ENCODE measurements around the gene SERPINB13.
"Not testable (repeated sequence)": the region's sequence is repeated elsewhere in the genome, so short reads cannot be mapped to it uniquely, and the experiment has no call there.

The SERPINB13 gene

GRCh38 chr18:63590966-63591695 is 4.0 kb downstream of the SERPINB13 start:
- no peak for DNase-seq

GRCh38 chr18:63591725-63592124 is 4.6 kb downstream of the SERPINB13 start:
- no peak for DNase-seq

DNA sequence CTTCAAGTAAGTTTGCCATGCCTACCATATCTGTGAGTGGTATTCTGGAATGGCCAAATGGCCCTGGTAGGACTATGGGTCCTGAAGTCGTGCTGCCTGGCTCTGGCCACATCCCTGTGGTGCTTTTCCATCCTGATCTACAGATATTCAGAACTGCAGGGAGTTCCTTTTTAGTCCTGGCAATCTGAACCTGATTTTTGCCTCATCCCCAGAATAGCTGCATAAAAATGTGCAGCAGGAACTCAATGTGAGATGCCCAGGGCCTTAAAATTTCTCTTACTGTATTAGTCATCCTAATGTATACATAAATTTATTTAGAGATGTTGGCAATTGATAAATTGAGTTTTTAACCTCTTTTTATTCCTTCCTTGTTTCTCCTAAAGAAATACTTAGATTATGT is 5.3 kb downstream of the SERPINB13 start:
- DNase-seq: no peak

GRCh38 chr18:63596964-63597363 is 9.8 kb downstream of the SERPINB13 start:
- DNase-seq: no peak

DNA sequence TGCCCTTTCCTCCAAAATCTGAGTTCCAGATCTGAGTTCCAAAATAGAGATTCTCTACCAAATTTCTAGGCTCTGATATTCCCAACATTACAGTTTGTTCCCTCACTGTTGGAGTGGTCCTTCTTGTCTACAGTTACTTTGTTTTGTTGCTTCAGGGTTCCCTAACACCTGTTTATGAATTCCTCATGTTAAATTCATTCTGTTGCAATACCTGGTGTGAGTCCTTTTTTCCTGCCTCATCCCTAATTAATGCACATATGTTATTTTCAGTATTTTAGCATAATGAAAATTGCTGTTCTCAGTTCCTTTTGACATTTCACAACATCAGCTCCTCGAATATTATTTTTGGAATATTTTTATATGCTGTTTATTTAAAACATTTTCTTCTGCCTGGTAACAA is 16.2 kb downstream of the SERPINB13 start:
- DNase-seq: no peak

DNA sequence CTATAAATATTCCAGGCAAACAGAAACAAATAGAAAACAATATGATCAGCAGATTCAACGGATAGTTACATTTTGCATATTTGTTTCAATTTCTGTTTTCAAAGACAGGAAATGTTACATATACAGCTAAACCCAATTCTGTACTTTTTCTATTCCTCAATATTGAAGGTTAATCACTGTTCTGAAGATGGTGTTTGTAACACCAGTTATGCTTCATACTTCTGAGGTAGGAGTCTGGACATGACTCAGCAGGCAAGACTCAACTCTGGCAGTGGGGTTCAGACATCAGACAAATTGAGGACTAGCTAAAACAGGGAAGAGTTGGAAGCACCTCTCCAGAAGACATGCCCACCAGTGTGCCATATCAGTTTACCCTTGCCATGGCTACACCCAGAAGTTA is 16.6 kb downstream of the SERPINB13 start:
- DNase-seq: no peak

GRCh38 chr18:63604791-63605567 is 17.8 kb downstream of the SERPINB13 start:
- no peak for DNase-seq

GRCh38 chr18:63606526-63606925 is 19.4 kb downstream of the SERPINB13 start:
- no peak for DNase-seq

- DNase-seq: no peak
These were observed 26.3 kb downstream of the SERPINB13 start for GRCh38 chr18:63613420-63613819.

DNA sequence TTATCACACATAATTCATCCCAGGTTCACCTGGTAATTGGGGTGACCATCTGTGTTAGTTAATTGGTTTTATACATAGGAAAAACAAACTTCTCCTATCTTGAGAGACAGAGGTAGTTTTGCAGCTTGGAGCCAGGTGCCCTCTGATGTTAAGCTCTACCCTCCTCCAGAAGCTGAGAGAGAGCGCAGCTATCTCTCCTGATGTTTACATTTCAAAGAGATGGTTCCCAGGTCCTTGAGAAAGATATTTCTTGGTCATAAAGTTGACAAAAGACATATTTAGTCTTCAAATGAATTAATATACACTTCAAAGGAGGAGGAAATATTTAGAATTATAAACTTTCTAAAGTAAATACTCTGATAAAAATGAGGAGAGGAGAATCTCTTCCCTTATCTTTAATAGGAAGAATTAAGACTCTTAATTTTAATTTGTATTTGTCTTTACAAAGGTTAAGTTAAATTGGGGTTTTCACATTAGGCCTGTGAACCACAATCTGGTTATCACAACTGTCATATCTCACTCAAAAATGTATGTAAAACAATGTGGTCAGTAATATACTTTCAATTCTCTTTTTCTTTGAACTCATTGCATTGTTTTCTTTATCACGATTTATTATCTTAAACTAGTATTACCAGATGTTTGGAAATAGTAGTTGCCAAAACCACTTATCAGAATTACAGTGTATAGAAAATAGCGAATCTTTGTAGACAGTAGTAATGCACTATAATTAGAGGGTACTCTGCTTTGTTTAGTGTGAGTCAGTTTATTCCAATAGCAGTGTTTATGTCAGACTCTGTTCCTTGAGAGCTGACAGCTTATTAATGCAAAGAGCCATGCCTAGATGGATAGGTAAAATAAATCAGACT is 30.1 kb downstream of the SERPINB13 start:
- no peak for DNase-seq

GRCh38 chr18:63617915-63618234 is 30.7 kb downstream of the SERPINB13 start:
- no peak for DNase-seq

DNA sequence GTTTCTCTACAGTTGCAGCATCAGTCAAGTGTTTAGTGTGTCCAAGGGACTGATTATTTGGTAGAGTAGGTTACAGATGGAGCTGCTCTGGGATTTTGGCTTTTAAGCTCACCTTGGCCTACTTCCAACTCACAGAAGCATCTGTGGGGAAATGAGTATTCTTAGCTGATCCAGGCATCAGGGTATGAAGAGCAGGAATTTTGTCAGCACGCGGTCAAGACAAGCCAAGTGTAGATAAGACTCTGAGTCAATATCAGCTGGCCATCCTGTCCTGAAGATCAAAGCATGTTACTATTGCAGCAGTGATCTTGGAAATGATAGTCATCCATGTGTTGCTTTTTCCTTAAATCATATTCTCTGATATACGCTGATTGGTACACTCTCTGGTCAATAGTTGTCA is 32.5 kb downstream of the SERPINB13 start:
- DNase-seq: no peak

DNA sequence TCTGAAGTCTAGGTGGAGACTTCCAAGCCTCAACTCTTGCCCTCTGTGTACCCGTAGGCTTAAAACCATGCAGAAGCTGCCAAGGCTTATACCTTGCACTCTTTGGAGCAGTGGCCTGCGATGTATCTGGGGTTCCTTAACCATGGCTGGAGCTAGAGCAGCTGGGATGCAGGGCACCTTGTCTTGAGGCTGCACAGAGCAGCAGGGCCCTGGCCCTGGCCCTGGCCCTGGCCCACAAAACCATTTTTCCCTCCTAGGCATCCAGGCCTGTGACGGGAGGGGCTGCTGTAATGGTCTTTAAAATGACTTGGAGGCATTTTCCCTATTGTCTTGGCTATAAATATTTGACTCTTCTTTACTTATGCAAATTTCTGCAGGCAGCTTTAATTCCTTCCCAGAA is 37.7 kb downstream of the SERPINB13 start:
- DNase-seq: no peak

DNA sequence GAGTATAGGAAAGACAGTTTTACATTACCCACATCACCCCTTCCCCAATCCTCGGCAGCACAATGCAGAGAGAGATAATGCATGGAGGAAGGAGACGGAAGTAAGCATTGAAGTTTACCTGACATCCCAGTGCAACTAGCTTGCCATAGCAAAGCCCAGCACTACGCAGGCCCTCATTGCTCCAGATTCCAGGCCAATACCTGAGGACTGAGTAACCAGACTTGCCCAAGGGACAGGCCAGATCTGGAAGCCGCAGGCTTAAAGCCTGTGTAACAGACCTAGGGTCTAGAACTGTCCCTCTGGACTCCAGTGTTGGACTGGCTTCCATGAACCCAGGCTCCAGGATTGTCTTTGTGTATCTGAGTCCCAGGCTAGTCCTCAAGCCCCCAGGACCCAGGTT is 39.3 kb downstream of the SERPINB13 start:
- DNase-seq: no peak

DNA sequence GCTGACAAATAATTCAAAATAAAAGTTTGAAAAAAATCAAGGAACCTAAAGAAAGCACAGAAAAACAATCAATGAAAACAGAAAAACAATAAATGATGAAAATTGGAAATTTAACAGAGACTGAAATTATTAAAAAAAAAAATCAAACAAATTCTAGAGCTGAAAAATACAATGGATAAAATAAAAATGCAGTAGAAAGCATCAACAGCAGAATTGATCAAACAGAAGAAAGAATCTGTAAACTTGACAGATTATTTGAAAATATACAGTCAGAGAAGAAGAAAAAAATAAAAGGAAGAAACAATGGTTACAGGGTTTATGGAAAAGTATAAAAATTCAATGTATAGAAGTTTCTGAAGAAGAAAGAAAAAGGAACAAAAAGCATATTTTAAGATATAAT is 40.7 kb downstream of the SERPINB13 start:
- no peak for DNase-seq

DNA sequence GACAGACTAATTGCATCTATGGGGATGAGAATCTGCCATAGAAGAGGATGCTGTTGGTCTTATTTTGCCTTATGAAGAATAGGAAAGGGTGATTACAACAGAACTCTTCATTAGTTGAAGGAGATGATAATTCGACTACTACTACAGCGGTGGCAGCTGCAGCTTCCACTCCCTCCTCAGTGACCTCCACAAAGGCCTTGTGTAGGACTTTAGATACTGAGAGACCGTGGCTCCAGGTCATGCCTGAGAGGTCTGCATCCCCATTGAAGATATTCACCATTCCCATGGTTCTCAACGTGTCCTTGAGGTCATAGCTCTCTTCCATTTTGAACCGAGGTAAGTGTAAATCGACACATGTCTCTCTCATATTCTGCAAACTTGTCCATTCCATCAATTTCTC is 50.6 kb downstream of the SERPINB13 start:
- DNase-seq: no peak

DNA sequence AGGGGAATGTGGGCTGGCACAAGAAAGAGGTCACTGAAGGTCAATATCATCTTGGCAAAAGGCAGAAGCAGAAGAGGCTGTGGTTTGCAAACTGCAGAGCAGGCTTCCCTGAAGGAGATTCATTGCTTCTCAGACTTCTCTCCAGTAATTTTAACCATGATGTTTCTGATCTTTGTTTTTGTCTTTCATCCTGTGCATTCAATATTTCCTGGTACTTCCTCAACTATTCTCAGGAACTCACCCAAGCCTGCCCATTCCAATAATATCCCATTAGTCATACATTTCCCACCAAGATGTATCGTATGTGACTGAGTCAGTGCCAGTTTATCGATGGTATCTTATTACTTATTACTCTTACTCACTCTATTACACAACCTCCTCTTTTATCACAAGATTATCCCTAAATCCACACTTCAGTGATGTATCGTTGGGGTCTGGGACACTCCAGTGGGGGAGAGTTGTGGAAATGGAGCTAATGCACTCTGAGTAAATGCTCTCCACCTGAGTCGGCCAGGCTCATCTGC is 54.1 kb downstream of the SERPINB13 start:
- not testable (repeated sequence) for DNase-seq

DNA sequence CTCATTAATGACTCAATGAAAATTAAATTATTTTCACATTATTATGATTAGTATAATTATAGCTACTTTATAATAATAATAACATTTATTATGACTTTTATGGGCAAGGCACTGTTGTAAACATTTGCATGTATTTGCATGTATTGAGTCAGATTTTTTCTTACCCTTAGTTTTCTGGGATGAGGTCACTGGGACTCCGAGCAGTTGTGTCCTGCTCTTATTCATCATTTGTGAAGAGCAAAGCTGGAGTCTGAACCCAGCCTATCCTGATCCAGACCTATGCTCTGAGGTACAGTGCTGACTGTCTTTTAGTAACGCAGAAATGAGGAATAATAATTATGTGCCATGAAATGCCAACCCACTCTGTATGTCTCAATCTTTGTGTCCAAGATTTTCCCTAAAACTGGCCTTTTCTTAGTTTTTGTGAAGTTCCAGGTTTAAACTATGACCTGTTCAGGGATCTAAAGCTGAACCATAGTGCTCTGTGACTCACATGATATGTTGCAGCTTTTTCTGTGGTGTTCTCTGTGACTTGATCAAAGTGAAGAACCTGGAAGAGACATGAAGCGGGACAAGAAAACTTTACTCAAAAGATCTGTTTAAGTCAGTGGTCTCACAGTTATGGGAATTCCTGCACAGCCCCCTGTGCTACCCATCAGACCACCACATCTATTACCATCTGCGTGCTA is 55.7 kb downstream of the SERPINB13 start:
- DNase-seq: not testable (repeated sequence)

DNA sequence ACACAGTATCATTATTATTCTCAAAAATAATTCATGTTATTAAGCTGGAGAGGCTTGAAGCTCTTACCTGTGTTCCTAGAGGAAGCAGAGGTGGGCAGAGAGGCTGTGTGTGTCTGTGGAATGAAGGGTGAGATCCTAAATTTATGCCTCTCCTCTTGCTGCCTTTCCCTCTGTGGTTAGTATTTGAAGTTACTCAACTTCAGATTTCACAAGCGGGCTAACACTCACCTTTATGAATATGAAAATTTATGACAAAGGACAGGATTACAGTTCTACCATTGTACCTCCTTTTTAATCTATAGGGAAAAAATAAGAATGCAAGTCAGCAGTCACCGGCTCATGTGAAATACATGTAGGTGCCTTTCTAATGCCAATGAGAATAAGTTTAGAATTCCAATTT is 57.0 kb downstream of the SERPINB13 start, which contains the start of gene SERPINB4:
TSS of gene SERPINB4 (minus strand) at position 115 of the 400 bp plus-strand sequence. CDS start 679 bp downstream, outside the sequence.
- DNase-seq: not testable (repeated sequence)

- not testable (repeated sequence) for DNase-seq
These were observed 57.6 kb downstream of the SERPINB13 start for GRCh38 chr18:63644694-63645093.

DNA sequence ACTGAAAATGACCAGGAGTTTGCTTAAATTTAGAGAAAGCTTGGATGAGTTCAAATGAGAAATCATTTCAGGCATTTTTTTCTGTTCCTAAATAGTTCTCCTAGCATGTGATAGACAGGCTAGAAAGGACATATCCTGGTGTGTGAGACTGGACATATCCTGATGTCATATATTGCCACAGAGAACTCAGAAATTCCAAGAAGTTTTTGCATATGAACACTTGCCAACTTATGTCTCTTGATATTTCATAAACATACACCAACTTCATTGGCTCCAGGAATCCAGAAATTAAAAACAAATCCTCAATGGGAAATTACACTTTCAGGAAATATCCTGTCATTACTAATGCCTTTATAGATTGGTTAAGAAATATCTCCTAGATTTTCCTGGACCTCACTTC is 59.8 kb downstream of the SERPINB13 start:
- DNase-seq: no peak

DNA sequence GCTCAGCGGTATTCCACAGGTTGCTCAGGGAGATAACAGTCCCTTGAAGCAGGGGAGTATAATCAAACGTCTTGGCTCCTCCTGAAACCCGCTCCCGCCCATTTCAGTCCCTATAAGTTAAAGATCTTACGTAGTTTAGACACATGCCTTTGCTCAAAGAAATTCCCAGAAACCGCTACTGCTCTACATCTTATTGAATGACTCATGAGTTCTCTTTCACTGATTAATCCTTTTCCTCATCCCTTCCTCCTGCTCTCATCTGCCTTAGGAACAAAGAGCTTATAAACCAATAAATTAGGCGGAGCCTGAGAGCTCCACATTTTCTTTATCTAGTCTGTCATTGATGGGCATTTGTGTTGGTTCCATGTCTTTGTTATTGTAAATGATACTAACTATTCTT is 61.1 kb downstream of the SERPINB13 start:
- no peak for DNase-seq

Data from SW 1271 (cell line).